ENCODE data around the gene PCYT1B.

- TF ChIP-seq EP300 (IDR thresholded peaks at IDR 0.05) (no peak), CTCF (IDR thresholded peaks at IDR 0.05) (no peak)
Observed at GRCh38 chrX:24513416-24513815, 133.7 kb downstream of the PCYT1B start.

Measured in ovary (tissue), 3 donors.